Measurements from ENCODE around the gene PCGF3. TPM values are rescaled to one million over a fixed set of nuclear protein-coding genes. Genes with fewer than 3 reads are reported as not detected.

Gene PCGF3
- total and polyA plus RNA-seq, 4 donors = 11.0 to 23.3 (median 14.3) TPM

DNA sequence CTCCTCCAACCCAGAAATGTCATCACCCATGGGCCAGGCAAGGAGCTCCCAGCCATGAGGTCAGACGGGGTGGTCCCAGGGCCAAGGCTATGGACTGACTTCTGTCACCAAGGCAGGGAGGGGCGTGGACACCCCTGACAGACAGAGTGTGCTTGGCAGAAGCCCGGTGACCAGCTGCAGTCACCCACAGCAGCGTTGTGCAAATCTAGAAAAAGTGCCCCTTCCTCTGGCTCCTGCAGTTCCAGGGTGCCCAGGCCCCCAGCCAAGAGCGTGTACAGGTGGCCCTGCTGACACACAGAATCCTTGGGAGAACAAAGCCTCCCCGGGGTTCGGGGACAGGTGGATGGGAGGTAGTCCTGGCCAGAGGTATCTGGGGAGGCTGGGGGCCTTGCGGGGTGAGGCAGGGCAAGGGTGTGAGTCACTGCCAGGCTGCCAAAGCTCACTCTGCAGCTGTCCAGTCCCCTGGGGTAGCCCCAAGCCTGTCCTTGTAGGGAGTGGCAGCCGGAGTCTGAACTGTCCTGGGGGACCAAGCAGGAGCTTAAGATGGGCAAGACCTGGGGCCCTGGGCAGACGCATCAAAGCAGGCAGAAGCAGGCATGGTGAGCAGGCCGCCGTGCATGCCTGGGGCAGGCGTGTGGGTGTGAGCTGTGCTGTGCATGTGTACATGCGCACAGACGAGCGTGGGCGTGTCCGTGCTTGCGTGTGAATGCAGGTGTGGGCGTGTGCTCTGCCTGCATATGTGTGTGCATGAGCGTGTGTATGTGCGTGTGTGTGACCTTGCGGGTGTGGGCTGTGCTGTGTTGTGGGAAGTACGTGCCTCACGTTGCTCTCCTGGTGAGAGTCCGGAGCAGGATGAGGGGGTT is 28.0 kb upstream of the PCGF3 start:
- WGBS = 75% methylated on average over 26 of the region's 26 CpGs
- H3K27ac ChIP-seq (ENCODE audit: low read depth in 1 of 2, low read length in 2 of 2) = no peak overlapping the region
- H3K36me3 ChIP-seq (ENCODE audit: control insufficient read depth in 4 of 4, insufficient read depth in 3 of 4, low read depth in 1 of 4, low read length in 3 of 4) = peaks cover 0 to 2% (median under 1%) of the 10 kb centered on the region in 4 donors
- H3K9ac ChIP-seq (ENCODE audit: low read depth in 1 of 2, low read length in 2 of 2) = no peak overlapping the region
- peaks cover 13 to 25% (median 18%) of the 10 kb centered on the region in 4 donors for H3K4me1 ChIP-seq (ENCODE audit: control insufficient read depth in 4 of 4, insufficient read depth in 4 of 4, low read length in 3 of 4)
- no peak for DNase-seq (ENCODE audit: low spot score)
- no peak overlapping the region for H3K4me3 ChIP-seq (ENCODE audit: low read depth in 1 of 3, low read length in 3 of 3)
- TF ChIP-seq HNF4A (conservative IDR thresholded peaks at IDR 0.05) (no peak), EGR1 (IDR thresholded peaks at IDR 0.05; ENCODE audit: low read depth in 2 of 2) (no peak), HNF4G (IDR thresholded peaks at IDR 0.05) (no peak), TAF1 (conservative IDR thresholded peaks at IDR 0.05) (no peak)
- TF ChIP-seq, protein P1, sequence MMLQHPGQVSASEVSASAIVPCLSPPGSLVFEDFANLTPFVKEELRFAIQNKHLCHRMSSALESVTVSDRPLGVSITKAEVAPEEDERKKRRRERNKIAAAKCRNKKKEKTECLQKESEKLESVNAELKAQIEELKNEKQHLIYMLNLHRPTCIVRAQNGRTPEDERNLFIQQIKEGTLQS (IDR thresholded peaks at IDR 0.05) = no peak
- TF ChIP-seq, protein P2, sequence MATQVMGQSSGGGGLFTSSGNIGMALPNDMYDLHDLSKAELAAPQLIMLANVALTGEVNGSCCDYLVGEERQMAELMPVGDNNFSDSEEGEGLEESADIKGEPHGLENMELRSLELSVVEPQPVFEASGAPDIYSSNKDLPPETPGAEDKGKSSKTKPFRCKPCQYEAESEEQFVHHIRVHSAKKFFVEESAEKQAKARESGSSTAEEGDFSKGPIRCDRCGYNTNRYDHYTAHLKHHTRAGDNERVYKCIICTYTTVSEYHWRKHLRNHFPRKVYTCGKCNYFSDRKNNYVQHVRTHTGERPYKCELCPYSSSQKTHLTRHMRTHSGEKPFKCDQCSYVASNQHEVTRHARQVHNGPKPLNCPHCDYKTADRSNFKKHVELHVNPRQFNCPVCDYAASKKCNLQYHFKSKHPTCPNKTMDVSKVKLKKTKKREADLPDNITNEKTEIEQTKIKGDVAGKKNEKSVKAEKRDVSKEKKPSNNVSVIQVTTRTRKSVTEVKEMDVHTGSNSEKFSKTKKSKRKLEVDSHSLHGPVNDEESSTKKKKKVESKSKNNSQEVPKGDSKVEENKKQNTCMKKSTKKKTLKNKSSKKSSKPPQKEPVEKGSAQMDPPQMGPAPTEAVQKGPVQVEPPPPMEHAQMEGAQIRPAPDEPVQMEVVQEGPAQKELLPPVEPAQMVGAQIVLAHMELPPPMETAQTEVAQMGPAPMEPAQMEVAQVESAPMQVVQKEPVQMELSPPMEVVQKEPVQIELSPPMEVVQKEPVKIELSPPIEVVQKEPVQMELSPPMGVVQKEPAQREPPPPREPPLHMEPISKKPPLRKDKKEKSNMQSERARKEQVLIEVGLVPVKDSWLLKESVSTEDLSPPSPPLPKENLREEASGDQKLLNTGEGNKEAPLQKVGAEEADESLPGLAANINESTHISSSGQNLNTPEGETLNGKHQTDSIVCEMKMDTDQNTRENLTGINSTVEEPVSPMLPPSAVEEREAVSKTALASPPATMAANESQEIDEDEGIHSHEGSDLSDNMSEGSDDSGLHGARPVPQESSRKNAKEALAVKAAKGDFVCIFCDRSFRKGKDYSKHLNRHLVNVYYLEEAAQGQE (IDR thresholded peaks at IDR 0.05) = no peak
- no peaks in the 10 kb centered on the region for H3K9me3 ChIP-seq (ENCODE audit: control insufficient read depth in 4 of 4, low read length in 3 of 4)
- H3K27me3 ChIP-seq (ENCODE audit: control insufficient read depth in 4 of 4, insufficient read depth in 4 of 4, low read length in 3 of 4) = no peaks in the 10 kb centered on the region

DNA sequence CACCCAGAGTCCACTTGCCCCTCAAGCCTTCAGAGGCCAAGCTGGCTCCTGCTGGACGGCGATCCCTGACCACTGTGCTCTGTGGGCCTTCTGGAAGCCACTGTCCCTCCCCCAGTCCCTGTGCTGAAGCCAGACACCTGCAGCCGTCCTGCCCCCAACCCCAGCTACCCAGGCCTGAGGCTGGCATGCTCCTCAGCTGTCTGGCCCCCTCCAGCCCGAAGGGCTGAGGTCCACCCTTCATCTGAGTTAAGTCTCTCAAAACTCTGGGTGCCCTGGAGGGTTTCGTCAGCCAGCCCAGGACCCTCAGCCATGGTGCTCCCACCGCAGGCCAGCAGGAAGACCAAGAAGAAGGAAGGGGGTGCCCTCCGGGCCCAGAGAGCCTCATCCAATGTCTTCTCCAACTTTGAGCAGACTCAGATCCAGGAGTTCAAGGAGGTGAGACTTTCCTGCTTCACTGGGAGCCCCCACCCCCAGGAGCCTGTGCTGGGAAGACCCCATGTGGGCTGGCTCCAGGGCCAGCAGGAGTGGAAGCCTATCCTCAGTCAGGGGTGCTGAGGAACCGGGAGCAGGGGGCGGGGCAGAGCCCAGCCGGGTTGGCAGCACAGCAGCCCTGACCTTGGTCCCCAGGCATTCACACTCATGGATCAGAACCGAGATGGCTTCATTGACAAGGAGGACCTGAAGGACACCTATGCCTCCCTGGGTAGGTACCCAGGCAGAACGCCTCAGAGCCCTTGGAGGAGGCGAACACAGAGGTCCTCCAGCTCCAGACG is 27.1 kb upstream of the PCGF3 start:
- Histone ChIP-seq H3K4me3 (ENCODE audit: low read depth in 1 of 3, low read length in 3 of 3) (no peak overlapping the region), H3K27ac (ENCODE audit: low read depth in 1 of 2, low read length in 2 of 2) (no peak overlapping the region), H3K9me3 (ENCODE audit: control insufficient read depth in 4 of 4, low read length in 3 of 4) (no peaks in the 10 kb centered on the region), H3K27me3 (ENCODE audit: control insufficient read depth in 4 of 4, insufficient read depth in 4 of 4, low read length in 3 of 4) (no peaks in the 10 kb centered on the region), H3K9ac (ENCODE audit: low read depth in 1 of 2, low read length in 2 of 2) (no peak overlapping the region), H3K36me3 (ENCODE audit: control insufficient read depth in 4 of 4, insufficient read depth in 3 of 4, low read depth in 1 of 4, low read length in 3 of 4) (no peaks in the 10 kb centered on the region), H3K4me1 (ENCODE audit: control insufficient read depth in 4 of 4, insufficient read depth in 4 of 4, low read length in 3 of 4) (peaks cover 7 to 21% (median 13%) of the 10 kb centered on the region in 4 donors)
- DNase-seq (ENCODE audit: low spot score) = no peak
- WGBS = 72% methylated on average over 14 of the region's 14 CpGs
- no peak for TF ChIP-seq SP1 (IDR thresholded peaks at IDR 0.05)
- TF ChIP-seq TAF1 (conservative IDR thresholded peaks at IDR 0.05) = no peak
- no peak for TF ChIP-seq YY1 (IDR thresholded peaks at IDR 0.05)
- TF ChIP-seq RAD21 (IDR thresholded peaks at IDR 0.05) = no peak
- no peak for TF ChIP-seq FOXA1 (IDR thresholded peaks at IDR 0.05)
- TF ChIP-seq HNF4G (IDR thresholded peaks at IDR 0.05) = no peak
- no peak for TF ChIP-seq HNF4A (conservative IDR thresholded peaks at IDR 0.05)
- no peak for TF ChIP-seq GABPA (IDR thresholded peaks at IDR 0.05 in 1 of 2, conservative IDR thresholded peaks at IDR 0.05 in 1 of 2)
- TF ChIP-seq JUND (IDR thresholded peaks at IDR 0.05) = no peak
- TF ChIP-seq, protein P2 (IDR thresholded peaks at IDR 0.05) = no peak
- TF ChIP-seq, protein P3, sequence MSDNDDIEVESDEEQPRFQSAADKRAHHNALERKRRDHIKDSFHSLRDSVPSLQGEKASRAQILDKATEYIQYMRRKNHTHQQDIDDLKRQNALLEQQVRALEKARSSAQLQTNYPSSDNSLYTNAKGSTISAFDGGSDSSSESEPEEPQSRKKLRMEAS (IDR thresholded peaks at IDR 0.05) = no peak
- no peak for TF ChIP-seq NR2F2 (IDR thresholded peaks at IDR 0.05)
- TF ChIP-seq RXRA (IDR thresholded peaks at IDR 0.05) = no peak
- TF ChIP-seq, protein P1 (IDR thresholded peaks at IDR 0.05) = no peak
- TF ChIP-seq, protein P4, sequence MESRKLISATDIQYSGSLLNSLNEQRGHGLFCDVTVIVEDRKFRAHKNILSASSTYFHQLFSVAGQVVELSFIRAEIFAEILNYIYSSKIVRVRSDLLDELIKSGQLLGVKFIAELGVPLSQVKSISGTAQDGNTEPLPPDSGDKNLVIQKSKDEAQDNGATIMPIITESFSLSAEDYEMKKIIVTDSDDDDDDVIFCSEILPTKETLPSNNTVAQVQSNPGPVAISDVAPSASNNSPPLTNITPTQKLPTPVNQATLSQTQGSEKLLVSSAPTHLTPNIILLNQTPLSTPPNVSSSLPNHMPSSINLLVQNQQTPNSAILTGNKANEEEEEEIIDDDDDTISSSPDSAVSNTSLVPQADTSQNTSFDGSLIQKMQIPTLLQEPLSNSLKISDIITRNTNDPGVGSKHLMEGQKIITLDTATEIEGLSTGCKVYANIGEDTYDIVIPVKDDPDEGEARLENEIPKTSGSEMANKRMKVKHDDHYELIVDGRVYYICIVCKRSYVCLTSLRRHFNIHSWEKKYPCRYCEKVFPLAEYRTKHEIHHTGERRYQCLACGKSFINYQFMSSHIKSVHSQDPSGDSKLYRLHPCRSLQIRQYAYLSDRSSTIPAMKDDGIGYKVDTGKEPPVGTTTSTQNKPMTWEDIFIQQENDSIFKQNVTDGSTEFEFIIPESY (IDR thresholded peaks at IDR 0.05) = no peak
- TF ChIP-seq, protein P5, sequence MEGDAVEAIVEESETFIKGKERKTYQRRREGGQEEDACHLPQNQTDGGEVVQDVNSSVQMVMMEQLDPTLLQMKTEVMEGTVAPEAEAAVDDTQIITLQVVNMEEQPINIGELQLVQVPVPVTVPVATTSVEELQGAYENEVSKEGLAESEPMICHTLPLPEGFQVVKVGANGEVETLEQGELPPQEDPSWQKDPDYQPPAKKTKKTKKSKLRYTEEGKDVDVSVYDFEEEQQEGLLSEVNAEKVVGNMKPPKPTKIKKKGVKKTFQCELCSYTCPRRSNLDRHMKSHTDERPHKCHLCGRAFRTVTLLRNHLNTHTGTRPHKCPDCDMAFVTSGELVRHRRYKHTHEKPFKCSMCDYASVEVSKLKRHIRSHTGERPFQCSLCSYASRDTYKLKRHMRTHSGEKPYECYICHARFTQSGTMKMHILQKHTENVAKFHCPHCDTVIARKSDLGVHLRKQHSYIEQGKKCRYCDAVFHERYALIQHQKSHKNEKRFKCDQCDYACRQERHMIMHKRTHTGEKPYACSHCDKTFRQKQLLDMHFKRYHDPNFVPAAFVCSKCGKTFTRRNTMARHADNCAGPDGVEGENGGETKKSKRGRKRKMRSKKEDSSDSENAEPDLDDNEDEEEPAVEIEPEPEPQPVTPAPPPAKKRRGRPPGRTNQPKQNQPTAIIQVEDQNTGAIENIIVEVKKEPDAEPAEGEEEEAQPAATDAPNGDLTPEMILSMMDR (IDR thresholded peaks at IDR 0.05; ENCODE audit: low read depth, low read length, missing input control) = no peak
- TF ChIP-seq EGR1 (IDR thresholded peaks at IDR 0.05; ENCODE audit: low read depth in 2 of 2) = no peak
